ENCODE data around the gene ZEB2. TPM values are rescaled to one million over a fixed set of nuclear protein-coding genes. Genes with fewer than 3 reads are reported as not detected.

The ZEB2 gene
- total RNA-seq, 2 experiments from 2014 or later: 4.0 to 16.9 TPM

DNA sequence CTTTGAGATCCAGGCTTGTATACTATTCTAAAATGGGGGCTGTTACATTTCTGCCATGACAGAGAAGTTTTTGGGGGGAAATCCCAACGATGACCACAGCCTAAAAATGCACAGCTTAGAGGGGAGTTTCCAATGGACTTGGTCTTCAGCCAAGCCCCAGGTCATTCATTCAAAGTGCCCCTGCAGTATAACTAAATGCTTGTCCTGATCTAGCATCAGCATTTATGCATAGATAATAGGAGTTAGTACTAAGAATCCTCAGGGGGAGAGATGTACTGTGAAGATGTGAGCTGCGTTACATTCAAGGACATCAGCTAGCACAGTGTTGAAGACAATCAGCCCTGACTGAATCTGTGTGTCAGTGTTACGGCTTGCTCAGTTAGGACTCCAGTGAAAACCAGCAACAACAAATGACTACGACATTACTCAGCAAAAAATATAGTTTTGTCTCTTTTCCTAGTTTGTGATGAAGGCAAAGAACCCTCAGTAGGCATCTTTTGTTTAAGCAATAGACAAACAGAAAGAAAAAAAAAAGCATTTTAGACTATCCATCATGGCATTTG, 160.9 kb downstream of the ZEB2 start:
- POLR2A ChIA-PET: no interaction called here
- peaks cover 4% of the 10 kb centered on the region for H3K4me1 ChIP-seq (ENCODE audit: insufficient read depth, low read length, poor library complexity, severe bottlenecking)
- peak overlapping the region; percentile 65; the same call in 1 of the 2 replicates for H2AFZ ChIP-seq (ENCODE audit: low read length)
- intact Hi-C loops (cut with micrococcal nuclease; ENCODE audit: unreplicated experiment): no loop called here
- H3K9me3 ChIP-seq (ENCODE audit: low read length): no peaks in the 10 kb centered on the region
- H4K20me1 ChIP-seq (ENCODE audit: insufficient read depth, low read length): no peaks in the 10 kb centered on the region
- no TSS peak for BruUV-seq (replicated peaks)
- H3K4me2 ChIP-seq (ENCODE audit: low read length): no peak overlapping the region
- H3K27ac ChIP-seq (ENCODE audit: low read depth, low read length, poor library complexity, severe bottlenecking): no peak overlapping the region
- H3K4me3 ChIP-seq (ENCODE audit: low read depth, low read length, poor library complexity, severe bottlenecking): no peak overlapping the region
- H3K79me2 ChIP-seq (ENCODE audit: insufficient read depth, low read depth, low read length): no peaks in the 10 kb centered on the region
- no peak for DNase-seq (ENCODE audit: low spot score)
- TF ChIP-seq, protein P1, sequence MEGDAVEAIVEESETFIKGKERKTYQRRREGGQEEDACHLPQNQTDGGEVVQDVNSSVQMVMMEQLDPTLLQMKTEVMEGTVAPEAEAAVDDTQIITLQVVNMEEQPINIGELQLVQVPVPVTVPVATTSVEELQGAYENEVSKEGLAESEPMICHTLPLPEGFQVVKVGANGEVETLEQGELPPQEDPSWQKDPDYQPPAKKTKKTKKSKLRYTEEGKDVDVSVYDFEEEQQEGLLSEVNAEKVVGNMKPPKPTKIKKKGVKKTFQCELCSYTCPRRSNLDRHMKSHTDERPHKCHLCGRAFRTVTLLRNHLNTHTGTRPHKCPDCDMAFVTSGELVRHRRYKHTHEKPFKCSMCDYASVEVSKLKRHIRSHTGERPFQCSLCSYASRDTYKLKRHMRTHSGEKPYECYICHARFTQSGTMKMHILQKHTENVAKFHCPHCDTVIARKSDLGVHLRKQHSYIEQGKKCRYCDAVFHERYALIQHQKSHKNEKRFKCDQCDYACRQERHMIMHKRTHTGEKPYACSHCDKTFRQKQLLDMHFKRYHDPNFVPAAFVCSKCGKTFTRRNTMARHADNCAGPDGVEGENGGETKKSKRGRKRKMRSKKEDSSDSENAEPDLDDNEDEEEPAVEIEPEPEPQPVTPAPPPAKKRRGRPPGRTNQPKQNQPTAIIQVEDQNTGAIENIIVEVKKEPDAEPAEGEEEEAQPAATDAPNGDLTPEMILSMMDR (conservative IDR thresholded peaks at IDR 0.05; ENCODE audit: low read length): no peak
- TF ChIP-seq EZH2phosphoT487 (IDR thresholded peaks at IDR 0.05; ENCODE audit: borderline replicate concordance, low read depth, low read length): no peak
- no peaks in the 10 kb centered on the region for H3K9me2 ChIP-seq (ENCODE audit: insufficient read depth, low read length)
- no peaks in the 10 kb centered on the region for H3K36me3 ChIP-seq (ENCODE audit: insufficient read depth, low read length)
- CTCF ChIA-PET (ENCODE audit: unreplicated experiment): no interaction called here

DNA sequence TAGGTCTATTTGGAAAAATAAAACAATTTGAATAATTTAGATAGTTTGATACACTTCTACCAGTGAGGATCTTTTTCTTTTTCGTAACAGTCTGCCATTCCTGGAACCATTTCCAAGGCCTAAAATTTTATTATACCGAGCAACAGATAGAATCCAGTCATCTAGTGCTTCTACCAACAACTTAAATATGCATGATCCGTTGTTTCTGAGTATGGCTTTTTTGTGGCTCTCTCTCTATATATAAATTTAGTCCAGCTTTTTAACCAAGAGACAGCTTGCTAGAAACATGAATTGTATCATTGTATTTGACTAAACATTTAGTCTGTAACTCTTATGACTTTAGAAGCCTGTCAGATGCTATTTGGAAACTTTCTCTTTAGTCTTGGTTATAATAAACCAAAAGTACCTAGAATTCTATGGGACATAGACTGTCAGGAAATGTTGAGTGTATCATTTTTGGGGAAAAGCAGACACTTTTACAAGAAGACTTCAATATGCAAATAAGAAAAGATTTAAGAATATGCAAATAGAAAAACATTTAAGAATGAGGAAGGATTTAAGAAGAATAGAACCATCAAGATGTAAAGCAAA, 161.4 kb downstream of the ZEB2 start:
- Histone ChIP-seq H3K4me1 (ENCODE audit: insufficient read depth, low read length, poor library complexity, severe bottlenecking) (peaks cover 4% of the 10 kb centered on the region), H4K20me1 (ENCODE audit: insufficient read depth, low read length) (no peaks in the 10 kb centered on the region), H3K4me2 (ENCODE audit: low read length) (no peak overlapping the region), H3K9me3 (ENCODE audit: low read length) (no peaks in the 10 kb centered on the region), H2AFZ (ENCODE audit: low read length) (peak overlapping the region; percentile 65; the same call in 1 of the 2 replicates), H3K9me2 (ENCODE audit: insufficient read depth, low read length) (no peaks in the 10 kb centered on the region), H3K27ac (ENCODE audit: low read depth, low read length, poor library complexity, severe bottlenecking) (no peak overlapping the region), H3K4me3 (ENCODE audit: low read depth, low read length, poor library complexity, severe bottlenecking) (no peak overlapping the region), H3K79me2 (ENCODE audit: insufficient read depth, low read depth, low read length) (no peaks in the 10 kb centered on the region), H3K36me3 (ENCODE audit: insufficient read depth, low read length) (no peaks in the 10 kb centered on the region)
- TF ChIP-seq, protein P1 (conservative IDR thresholded peaks at IDR 0.05; ENCODE audit: low read length): no peak
- no peak for DNase-seq (ENCODE audit: low spot score)
- POLR2A ChIA-PET: no interaction called here
- CTCF ChIA-PET (ENCODE audit: unreplicated experiment): no interaction called here
- no TSS peak for BruUV-seq (replicated peaks)
- intact Hi-C loops (cut with micrococcal nuclease; ENCODE audit: unreplicated experiment): no loop called here

DNA sequence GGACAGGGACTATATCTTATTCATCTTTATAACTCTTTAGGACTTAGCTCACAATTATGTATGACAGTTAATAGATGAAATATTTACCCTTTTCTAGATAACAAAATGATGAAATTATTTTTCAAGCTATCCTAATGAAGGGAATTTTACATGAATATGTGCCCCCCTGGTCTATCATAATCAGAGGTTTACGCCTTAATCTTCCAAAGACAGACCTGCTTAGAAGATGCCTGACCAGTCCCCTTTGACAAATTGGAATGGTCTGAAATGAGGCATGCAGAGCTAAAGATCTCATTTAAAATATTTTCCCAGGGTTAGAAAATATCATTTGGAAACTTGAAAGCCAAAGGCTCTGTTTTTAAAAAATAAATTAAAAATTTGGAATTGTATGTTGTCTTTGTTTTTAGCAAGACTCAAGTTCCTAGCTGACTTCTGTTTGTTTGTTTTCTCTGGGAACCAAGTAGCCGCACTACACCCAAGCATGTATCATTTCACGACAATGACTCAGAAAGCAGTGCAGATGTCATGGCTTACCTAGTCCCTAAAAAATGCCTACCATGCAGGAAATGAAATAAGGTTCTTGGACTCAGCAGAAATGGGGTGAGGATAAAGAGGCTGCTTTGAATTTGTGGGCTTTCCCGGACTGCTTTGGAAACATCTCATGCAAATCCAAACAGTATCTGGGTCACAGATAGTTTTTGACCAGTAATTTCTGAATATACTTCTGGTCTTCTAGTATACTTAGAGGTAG, 162.1 kb downstream of the ZEB2 start:
- BruUV-seq (replicated peaks): no TSS peak
- Histone ChIP-seq H3K4me2 (ENCODE audit: low read length) (no peak overlapping the region), H3K36me3 (ENCODE audit: insufficient read depth, low read length) (no peaks in the 10 kb centered on the region), H3K27ac (ENCODE audit: low read depth, low read length, poor library complexity, severe bottlenecking) (no peak overlapping the region), H3K4me3 (ENCODE audit: low read depth, low read length, poor library complexity, severe bottlenecking) (no peak overlapping the region), H3K4me1 (ENCODE audit: insufficient read depth, low read length, poor library complexity, severe bottlenecking) (peaks cover 4% of the 10 kb centered on the region), H3K79me2 (ENCODE audit: insufficient read depth, low read depth, low read length) (no peaks in the 10 kb centered on the region), H3K9me3 (ENCODE audit: low read length) (no peaks in the 10 kb centered on the region), H3K9me2 (ENCODE audit: insufficient read depth, low read length) (no peaks in the 10 kb centered on the region), H2AFZ (ENCODE audit: low read length) (peak overlapping the region; percentile 65; the same call in 1 of the 2 replicates), H4K20me1 (ENCODE audit: insufficient read depth, low read length) (no peaks in the 10 kb centered on the region)
- CTCF ChIA-PET (ENCODE audit: unreplicated experiment): no interaction called here
- intact Hi-C loops (cut with micrococcal nuclease; ENCODE audit: unreplicated experiment): no loop called here
- TF ChIP-seq, protein P1 (conservative IDR thresholded peaks at IDR 0.05; ENCODE audit: low read length): no peak
- TF ChIP-seq EZH2phosphoT487 (IDR thresholded peaks at IDR 0.05; ENCODE audit: borderline replicate concordance, low read depth, low read length): no peak
- POLR2A ChIA-PET: interaction anchor here (0.5 to 1.9 kb wide), 2 partner anchors 11 to 119 kb away, joined by 3 to 6 read pairs; no protein-coding TSS in a partner anchor
- DNase-seq (ENCODE audit: low spot score): no peak

Measured in OCI-LY7 (cell line).